Measurements from ENCODE around the gene SMIM34.
"Not testable (repeated sequence)": the region's sequence is repeated elsewhere in the genome, so short reads cannot be mapped to it uniquely, and the experiment has no call there.

SMIM34 gene

DNA sequence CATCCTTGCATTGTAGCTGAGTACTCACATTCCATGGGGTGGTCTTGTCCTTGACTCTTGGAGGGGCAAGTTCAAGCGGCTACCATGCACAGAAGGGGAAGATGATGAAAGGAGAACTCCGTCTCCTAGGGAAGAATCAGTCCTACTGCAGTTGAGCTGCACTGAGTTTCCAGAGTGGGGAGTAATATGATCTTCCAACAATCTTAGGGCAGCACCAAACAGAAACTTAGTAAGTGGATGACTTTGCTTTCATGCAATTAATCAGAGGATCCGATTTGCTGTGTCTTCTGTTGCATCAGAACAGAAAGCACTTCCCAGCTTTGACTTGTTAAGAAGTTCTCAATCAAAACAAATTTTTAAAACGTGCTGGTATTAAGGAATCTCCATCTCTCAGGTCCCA lies at the start of gene SMIM34:
TSS of gene SMIM34 (minus strand) at position 147 of the 400 bp plus-strand sequence. CDS start at position 35, 112 bp downstream.
- not testable (repeated sequence) for DNase-seq (ENCODE audit: low spot score)

- not testable (repeated sequence) for DNase-seq (ENCODE audit: low spot score)
Measured at GRCh38 chr21:34467333-34467732, 43.6 kb upstream of the SMIM34 start.

- DNase-seq (ENCODE audit: low spot score), result not testable (repeated sequence)
Measured at GRCh38 chr21:34459426-34459825, 35.7 kb upstream of the SMIM34 start.

DNA sequence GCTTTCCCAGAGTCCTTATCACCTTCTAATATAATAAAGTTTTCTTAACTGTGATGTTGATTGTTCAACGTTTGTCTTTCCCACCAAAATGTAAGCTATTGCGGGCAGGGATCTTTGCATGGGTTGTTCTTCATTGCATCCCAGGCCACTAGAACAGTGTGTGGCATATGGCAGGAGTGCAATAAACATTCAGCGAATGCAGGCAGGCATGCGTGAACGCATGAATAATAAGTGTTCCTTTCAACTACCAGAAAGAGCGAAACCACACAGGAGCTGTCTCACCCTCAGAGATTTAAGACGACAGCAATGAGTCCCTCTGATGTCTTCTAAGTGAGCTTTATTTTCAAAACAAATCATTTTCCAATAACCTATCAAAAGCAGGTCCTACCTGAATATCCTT lies 34.5 kb upstream of the SMIM34 start:
- not testable (repeated sequence) for DNase-seq (ENCODE audit: low spot score)

- DNase-seq (ENCODE audit: low spot score), result not testable (repeated sequence)
Measured at GRCh38 chr21:34456180-34456579, 32.4 kb upstream of the SMIM34 start.

DNA sequence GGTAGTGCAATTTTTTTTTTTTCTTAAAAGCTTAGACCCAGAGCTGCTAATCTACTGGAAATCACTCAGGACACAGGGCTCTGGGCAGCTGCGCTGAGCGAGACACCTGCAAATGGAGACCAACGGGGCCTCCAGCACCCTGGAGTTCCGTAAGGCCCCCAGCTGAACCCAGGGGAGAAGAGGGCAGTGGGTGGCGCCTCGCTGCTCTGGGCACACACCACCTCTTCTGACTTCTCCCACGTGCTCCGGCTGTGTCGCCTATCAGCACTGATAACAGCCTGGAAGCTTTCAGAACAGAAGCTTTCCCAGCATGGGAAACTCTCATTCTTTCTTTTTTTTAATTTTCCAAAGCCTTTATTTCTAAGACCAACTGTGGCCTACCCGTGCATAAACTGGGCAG lies 31.9 kb upstream of the SMIM34 start:
- DNase-seq (ENCODE audit: low spot score), result not testable (repeated sequence)

GRCh38 chr21:34447018-34447417 lies 23.3 kb upstream of the SMIM34 start:
- DNase-seq (ENCODE audit: low spot score), result not testable (repeated sequence)

GRCh38 chr21:34443486-34443885 lies 19.7 kb upstream of the SMIM34 start:
- not testable (repeated sequence) for DNase-seq (ENCODE audit: low spot score)

GRCh38 chr21:34429710-34430109 lies 6.0 kb upstream of the SMIM34 start:
- not testable (repeated sequence) for DNase-seq (ENCODE audit: low spot score)

GRCh38 chr21:34428441-34428840 lies 4.7 kb upstream of the SMIM34 start:
- not testable (repeated sequence) for DNase-seq (ENCODE audit: low spot score)

DNA sequence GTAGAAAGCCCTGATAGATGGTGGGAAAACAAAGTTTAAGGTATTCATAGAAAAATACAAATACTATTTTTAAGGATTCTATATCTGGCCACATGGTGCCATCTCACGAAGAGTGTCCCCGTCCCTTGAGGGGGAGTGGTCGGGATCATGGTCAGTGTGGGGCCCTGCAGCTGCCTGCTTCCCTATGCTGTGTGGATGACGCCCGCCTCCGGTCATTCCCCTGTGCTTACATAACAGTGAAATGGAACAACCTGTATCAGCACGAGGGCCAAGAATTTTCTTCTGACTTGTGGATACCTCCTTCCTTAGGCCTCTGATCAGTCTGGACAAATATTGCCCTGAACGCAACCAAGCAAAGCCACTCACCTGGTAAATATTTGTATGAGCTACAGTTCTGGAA lies 3.6 kb upstream of the SMIM34 start:
- DNase-seq (ENCODE audit: low spot score), result not testable (repeated sequence)

DNA sequence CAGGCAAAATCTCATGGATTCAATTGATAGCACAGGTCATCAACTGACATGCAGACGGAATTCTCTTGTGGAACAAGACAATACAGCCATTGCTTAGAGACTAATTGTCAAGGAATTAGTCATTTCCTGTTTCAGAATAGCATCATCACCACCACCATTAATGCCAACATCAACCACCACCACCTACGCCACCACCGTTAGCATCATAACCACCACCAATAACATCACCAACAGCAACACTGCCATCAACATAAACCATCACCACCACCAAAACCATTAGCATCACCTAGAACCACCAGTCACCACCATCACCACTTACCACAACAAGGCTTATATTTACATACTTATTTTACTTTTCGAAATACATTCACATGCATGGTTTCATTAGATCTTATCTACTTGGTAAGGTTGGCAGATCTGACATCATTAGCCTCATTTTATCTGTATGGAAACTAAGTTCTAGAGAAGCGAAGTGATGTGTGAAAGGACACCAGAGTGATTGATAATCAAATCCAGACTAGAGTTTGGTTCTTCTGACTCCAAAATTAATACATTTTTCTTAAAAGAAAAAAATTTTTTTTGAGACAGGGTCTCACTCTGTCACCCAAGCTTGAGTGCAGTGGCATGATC lies 6.2 kb downstream of the SMIM34 start:
- DNase-seq (ENCODE audit: low spot score), result not testable (repeated sequence)

DNA sequence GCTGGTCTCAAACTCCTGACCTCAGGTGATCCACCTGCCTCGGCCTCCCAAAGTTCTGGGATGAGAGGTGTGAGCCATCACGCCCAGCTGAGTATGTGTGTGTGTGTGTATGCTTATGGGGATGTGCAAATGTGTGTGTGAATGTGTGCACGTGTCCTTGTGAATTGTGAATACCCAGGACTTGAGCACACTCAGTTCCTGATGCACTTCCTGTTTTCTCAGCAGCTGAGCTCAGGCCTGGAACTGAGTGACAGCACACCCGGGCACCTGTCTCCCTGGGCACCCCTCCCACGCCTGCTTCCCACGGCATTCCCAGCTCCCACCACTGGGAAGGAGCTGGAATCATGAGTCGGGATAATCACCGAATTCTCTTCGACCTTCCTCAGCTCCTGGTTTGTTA lies 16.5 kb downstream of the SMIM34 start:
- not testable (repeated sequence) for DNase-seq (ENCODE audit: low spot score)

DNA sequence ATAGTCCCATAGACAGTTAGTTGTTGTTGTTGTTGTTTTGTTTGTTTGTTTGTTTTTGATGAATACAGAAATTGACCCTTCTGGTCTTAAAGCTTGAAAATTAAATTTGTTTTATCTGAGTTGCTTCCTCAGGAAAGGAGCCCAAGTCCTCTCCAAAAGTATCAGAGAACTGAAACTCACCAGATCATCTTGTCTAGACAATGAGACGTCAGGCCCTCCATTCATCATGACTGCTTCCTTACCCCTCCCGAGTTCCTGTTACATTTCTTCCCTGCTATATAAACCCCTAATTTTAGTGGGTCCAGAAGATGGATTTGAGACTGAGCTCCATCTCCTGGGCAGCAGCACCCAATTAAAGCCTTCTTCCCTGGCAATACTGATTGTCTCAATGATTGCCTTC lies 17.1 kb downstream of the SMIM34 start:
- not testable (repeated sequence) for DNase-seq (ENCODE audit: low spot score)

- not testable (repeated sequence) for DNase-seq (ENCODE audit: low spot score)
Measured at GRCh38 chr21:34406102-34406501, 17.6 kb downstream of the SMIM34 start.

DNA sequence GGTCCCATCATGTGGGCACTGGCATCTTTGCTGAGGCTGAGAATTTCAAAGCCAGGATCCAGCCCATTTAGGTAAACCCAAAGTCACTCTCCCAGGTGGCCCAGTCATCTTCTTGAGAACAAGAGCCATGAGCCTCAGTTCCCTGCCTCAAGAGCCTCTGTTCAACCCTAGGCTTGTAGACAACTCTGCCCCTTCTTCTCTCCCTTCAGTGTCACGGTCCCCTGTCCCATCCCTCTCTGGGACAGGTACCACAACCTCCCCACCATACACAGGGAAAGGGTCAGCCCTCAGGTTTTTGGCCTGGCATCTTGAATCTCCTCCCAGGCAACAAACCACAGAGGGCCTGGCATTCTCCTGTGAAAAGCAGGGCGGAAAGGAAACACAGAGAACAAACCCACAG lies 18.1 kb downstream of the SMIM34 start:
- not testable (repeated sequence) for DNase-seq (ENCODE audit: low spot score)

GRCh38 chr21:34404742-34405141 lies 19.0 kb downstream of the SMIM34 start:
- not testable (repeated sequence) for DNase-seq (ENCODE audit: low spot score)

- DNase-seq (ENCODE audit: low spot score), result not testable (repeated sequence)
Measured at GRCh38 chr21:34400522-34400921, 23.2 kb downstream of the SMIM34 start.

GRCh38 chr21:34383724-34384415 lies 39.9 kb downstream of the SMIM34 start:
- not testable (repeated sequence) for DNase-seq (ENCODE audit: low spot score)

DNA sequence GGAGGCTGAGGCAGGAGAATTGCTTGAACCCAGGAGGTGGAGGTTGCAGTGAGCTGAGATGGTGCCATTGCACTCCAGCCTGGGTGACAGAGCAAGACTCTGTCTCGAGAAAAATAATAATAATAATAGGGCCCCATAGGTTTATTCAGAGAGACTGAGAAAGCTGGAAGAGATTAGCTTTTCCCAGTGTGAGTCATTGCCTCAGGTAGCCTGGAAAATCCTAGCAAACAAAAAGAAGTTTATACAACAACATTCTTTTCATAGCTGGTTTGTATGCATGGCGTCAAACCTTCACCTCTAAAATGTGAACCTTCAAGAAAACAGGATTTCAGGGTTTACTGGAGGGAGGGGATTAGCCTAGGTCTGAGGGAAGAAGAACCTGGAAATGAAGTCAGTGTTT lies 40.6 kb downstream of the SMIM34 start:
- not testable (repeated sequence) for DNase-seq (ENCODE audit: low spot score)

- DNase-seq (ENCODE audit: low spot score), result not testable (repeated sequence)
Measured at GRCh38 chr21:34375619-34375972, 48.2 kb downstream of the SMIM34 start.

DNA sequence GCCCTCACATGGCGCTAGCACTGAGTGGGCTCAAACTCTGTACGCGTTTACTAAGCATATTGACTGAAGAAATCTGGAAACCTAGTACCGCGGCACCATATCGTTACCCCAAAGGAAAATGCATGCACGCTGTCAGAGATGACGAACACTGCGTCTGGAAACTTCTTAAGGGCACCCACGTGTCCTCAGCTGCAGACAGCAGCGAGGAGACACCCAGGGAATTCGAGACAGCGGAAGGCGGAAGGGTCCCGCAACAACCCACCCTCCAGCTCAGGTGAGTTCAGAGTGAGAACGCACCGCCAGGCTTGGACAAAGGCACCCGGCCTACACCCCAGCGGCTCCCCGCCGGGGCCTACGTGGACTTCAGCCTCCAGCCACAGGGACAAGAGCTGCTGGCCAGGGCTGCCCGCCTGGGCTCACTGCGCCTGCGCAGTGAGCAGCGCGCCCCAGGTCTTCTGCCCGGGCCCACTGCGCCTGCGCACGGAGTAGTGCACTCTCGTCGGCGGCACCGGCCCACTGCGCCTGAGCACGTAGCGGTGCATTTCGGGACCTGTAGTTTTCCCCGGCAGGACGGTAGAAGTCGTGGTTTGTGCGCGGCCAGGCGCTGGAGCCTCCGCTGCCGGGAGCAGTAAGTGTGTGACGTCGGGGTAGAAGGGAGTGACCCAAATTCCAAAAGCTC lies 48.7 kb downstream of the SMIM34 start, which contains the start of gene SMIM11:
TSS of gene SMIM11 (plus strand) at position 568 of the 679 bp plus-strand sequence. CDS start 3,998 bp downstream, outside the sequence.
- not testable (repeated sequence) for DNase-seq (ENCODE audit: low spot score)

GRCh38 chr21:34374462-34374861 lies 49.3 kb downstream of the SMIM34 start:
- not testable (repeated sequence) for DNase-seq (ENCODE audit: low spot score)
